ENCODE data around the gene ARF5. TPM values are rescaled to one million over a fixed set of nuclear protein-coding genes. Genes with fewer than 3 reads are reported as not detected.

ARF5 gene
- total RNA-seq, 1 donor from 2014 or later: 264 TPM

DNA sequence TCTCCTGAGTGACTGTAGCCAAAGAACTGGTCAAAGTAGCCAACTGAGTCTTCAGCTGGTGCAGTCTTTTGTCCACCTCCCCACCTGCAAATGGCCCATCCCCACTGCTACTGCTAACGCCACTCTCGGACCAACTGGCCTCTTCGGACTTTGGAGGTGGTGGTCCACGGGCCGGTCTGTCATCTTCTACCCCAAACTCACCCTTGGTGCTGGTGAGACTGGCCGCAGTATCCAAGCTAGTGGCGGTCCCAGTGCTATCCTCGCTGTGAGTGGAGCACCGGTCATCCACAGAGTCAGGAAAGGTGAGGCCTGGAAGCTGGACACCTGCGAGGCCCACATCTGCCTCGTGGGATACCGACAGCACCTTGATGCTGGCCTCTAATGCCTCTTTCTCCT lies 3.6 kb upstream of the ARF5 start:
- intact Hi-C loops (cut with DNase I): loop anchor here (1.0 to 10.0 kb wide), 6 partner anchors 48 to 1638 kb away; partner anchors contain the start of genes GRM8, RBM28 and ZNF800

DNA sequence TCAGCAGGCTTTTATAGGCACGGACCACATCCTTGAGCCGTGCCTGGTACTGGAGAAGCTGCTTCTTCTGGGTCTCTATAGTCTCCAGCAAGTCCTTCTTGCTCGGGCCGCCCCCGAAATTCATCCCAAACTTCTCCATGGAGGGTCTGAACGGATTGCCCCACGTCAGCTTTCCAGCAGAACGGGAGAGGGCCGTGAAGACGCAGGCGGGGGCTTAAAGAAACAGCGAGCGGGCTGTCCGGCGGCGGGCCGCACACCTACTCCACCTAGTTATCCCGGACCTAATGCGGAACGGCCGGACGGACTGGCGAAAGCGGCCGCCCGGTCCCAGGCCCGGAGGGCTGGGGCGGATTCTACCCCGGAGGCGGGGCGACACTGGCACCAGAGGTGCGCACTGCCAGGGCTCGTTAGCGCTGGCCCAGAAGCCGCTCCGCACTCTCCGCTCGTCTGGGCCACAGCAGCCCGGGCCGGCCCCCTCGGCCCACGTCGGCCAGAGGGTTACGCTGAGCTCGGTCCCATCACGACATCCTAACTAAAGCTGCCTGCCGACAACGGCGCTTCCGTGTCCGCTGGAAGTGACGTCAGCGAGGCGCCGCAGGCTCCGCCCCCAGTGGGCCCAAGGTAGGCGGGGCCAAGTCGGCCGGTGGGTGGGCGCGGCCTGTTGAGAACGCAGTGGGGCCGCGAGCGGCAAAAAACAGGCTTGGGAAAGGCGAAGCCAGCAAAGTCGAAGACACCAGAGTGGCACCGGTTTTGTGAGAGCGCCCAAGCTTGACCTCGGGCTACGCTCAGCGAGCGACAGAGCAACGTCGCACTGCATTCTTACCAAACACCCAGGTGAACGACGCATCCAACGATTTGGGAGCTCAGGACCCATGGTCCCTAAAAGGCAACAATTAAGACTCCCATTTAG lies 2.9 kb upstream of the ARF5 start, which contains the start of gene GCC1:
Gene GCC1 (minus strand): TSS at position 553 of the 910 bp plus-strand sequence. CDS start 414 bp downstream, at position 139.
- intact Hi-C loops (cut with DNase I): loop anchor here (1.0 to 10.0 kb wide), 6 partner anchors 47 to 1637 kb away; partner anchors contain the start of genes GRM8, RBM28 and ZNF800
- no peaks in the 10 kb centered on the region for H3K9me3 ChIP-seq
- H3K4me1 ChIP-seq: peaks cover 6 to 44% of the 10 kb centered on the region in 2 donors
- H3K27ac ChIP-seq: peak within 1 kb of the TSS; percentile 89 to 94
- TF ChIP-seq, protein P1, sequence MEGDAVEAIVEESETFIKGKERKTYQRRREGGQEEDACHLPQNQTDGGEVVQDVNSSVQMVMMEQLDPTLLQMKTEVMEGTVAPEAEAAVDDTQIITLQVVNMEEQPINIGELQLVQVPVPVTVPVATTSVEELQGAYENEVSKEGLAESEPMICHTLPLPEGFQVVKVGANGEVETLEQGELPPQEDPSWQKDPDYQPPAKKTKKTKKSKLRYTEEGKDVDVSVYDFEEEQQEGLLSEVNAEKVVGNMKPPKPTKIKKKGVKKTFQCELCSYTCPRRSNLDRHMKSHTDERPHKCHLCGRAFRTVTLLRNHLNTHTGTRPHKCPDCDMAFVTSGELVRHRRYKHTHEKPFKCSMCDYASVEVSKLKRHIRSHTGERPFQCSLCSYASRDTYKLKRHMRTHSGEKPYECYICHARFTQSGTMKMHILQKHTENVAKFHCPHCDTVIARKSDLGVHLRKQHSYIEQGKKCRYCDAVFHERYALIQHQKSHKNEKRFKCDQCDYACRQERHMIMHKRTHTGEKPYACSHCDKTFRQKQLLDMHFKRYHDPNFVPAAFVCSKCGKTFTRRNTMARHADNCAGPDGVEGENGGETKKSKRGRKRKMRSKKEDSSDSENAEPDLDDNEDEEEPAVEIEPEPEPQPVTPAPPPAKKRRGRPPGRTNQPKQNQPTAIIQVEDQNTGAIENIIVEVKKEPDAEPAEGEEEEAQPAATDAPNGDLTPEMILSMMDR (IDR thresholded peaks at IDR 0.05): no peak
- H3K36me3 ChIP-seq: peaks cover 19 to 29% of the 10 kb centered on the region in 2 donors
- DNase-seq (ENCODE audit: low spot score in 2 of 2): peak; percentile 67 to 96
- peak within 1 kb of the TSS; percentile 75 to 79 for H3K4me3 ChIP-seq
- H3K27me3 ChIP-seq: no peaks in the 10 kb centered on the region

More for the DNA sequence above, 3.6 kb upstream of the ARF5 start:
- Histone ChIP-seq H3K27me3 (no peaks in the 10 kb centered on the region), H3K27ac (peak overlapping the region; percentile 89 to 94), H3K4me1 (peaks cover 6 to 43% of the 10 kb centered on the region in 2 donors), H3K4me3 (peak overlapping the region; percentile 75 to 79), H3K9me3 (no peaks in the 10 kb centered on the region), H3K36me3 (peaks cover 19 to 29% of the 10 kb centered on the region in 2 donors)
- TF ChIP-seq, protein P1 (IDR thresholded peaks at IDR 0.05): no peak
- DNase-seq (ENCODE audit: low spot score in 2 of 2): no peak

DNA sequence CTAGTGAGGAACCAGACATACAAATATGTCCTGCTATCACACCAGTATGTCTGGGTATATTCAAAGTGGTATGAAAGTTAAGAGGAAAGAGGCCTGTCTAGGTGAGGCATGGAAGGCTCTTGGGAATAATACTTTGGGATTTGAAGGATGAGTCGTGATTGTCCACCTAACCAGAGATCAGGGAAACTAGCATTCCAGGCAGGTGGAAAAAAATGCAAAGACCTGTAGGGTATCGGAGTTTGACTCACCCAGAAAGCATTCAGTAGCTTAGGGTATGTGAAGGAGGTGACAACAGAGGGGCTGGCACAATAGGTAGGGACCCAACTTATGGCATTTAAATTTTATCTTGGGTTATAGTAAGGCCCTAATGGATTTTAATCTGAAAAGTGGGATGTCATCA lies 1.9 kb upstream of the ARF5 start:
- intact Hi-C loops (cut with DNase I): loop anchor here (5.0 to 10.0 kb wide), 5 partner anchors 46 to 1636 kb away; partner anchors contain the start of genes GRM8 and RBM28
- peak overlapping the region; percentile 89 to 94 for H3K27ac ChIP-seq
- no peaks in the 10 kb centered on the region for H3K9me3 ChIP-seq
- peaks cover 22 to 29% of the 10 kb centered on the region in 2 donors for H3K36me3 ChIP-seq
- H3K4me1 ChIP-seq: peaks cover 6 to 44% of the 10 kb centered on the region in 2 donors
- H3K27me3 ChIP-seq: no peaks in the 10 kb centered on the region
- TF ChIP-seq, protein P1 (IDR thresholded peaks at IDR 0.05): no peak
- DNase-seq (ENCODE audit: low spot score in 2 of 2): no peak
- H3K4me3 ChIP-seq: peak overlapping the region in 1 of 2 donors; percentile 75

DNA sequence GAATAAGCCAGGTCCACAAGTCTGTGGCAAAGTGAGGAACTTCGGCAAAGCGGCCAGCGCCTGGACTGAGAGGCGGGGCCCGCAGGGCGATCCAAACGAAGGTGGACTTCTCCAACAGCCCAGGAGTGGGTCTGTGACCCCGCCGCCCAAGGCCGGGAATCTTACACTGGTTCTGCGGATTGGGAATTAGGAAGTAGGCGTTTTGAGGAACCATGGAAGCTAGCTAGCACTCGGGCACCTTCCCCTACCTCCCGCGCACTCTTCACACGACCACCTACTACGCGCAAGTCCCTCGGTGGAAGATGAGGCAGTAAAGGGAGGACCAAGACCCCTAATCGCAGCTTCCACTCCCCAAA lies 570 bp upstream of the ARF5 start:
- Histone ChIP-seq H3K9me3 (no peaks in the 10 kb centered on the region), H3K27ac (peak overlapping the region; percentile 94), H3K4me1 (peaks cover 6 to 35% of the 10 kb centered on the region in 2 donors), H3K4me3 (peak overlapping the region; percentile 83 to 89), H3K36me3 (peaks cover 17 to 24% of the 10 kb centered on the region in 2 donors), H3K27me3 (no peaks in the 10 kb centered on the region)
- intact Hi-C loops (cut with DNase I): loop anchor here (1.0 to 10.0 kb wide), 7 partner anchors 45 to 1635 kb away; partner anchors contain the start of genes GRM8, RBM28 and SND1
- no peak for DNase-seq (ENCODE audit: low spot score in 2 of 2)
- TF ChIP-seq, protein P1 (IDR thresholded peaks at IDR 0.05): no peak

DNA sequence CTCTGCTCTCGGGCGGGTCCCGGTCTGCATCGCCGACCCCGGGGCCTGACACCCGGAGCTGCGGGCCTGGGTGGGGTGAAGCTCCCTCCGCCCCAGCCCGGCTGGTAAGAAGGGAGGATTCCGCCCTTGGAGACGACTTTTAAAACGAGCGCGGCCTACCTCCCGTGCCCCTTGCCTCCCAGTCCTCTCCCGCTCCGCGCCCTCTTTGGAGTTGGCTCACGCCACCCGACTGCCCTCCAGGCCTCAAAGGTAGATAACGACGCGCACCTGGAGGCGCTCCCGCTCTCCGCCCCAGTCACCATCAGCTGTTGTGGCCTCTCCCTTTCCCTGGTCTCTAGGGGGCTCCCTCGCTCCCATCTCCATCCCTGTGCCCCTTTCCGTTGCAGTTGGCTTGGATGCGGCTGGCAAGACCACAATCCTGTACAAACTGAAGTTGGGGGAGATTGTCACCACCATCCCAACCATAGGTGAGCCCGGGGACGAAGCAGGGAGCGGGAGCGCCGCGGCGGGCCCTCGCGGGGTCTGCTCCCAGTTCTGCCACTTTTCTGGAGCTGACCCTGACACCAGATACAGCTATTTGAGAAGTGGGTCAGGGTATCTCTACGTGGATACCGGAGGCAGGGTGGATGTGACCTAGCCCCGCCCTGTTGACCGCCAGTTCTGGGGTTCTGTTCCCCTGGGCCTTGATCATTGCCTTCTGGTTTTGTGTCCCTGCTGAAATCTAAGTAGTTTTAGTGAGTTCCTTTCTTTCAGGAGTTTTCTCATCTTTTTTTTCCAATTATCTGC lies 679 bp downstream of the ARF5 start:
- no peak for DNase-seq (ENCODE audit: low spot score in 2 of 2)
- Histone ChIP-seq H3K27me3 (no peaks in the 10 kb centered on the region), H3K27ac (peak overlapping the region; percentile 94), H3K4me3 (peak overlapping the region; percentile 83 to 89), H3K36me3 (peaks cover 14 to 18% of the 10 kb centered on the region in 2 donors), H3K4me1 (peaks cover 6 to 22% of the 10 kb centered on the region in 2 donors), H3K9me3 (no peaks in the 10 kb centered on the region)
- intact Hi-C loops (cut with DNase I): loop anchor here (1.0 to 10.0 kb wide), 7 partner anchors 43 to 1633 kb away; partner anchors contain the start of genes GRM8, RBM28 and SND1
- TF ChIP-seq, protein P1 (IDR thresholded peaks at IDR 0.05): peak in 2 of 3 experiments; percentile 17 to 51
